NCI-H1105 (cell line): Measurements from ENCODE around the gene KIF5C.

Experiments used
- DNase-seq: peaks from one replicate; lab custom pipeline; 2025; lab: John Stamatoyannopoulos, UW

Gene KIF5C

DNA sequence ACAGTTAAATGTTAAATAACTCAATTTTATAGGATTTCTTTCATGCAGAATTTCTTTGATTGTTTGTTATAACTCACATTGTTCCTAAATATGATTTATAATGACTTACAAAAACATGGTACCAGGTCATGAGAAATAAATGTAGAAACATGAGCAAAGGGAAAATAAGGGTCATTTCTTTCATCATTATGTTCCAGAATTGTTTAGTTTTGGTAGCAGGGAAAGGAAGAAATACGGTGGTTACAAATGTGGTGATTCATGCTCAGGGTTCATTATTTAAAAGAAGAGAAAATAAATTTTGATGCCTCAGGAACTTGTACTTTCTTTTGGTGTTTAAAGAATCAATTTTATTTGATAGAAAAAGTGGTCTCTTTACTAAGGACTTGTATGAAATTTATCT is 167.9 kb downstream of the KIF5C start:
- DNase-seq = no peak

DNA sequence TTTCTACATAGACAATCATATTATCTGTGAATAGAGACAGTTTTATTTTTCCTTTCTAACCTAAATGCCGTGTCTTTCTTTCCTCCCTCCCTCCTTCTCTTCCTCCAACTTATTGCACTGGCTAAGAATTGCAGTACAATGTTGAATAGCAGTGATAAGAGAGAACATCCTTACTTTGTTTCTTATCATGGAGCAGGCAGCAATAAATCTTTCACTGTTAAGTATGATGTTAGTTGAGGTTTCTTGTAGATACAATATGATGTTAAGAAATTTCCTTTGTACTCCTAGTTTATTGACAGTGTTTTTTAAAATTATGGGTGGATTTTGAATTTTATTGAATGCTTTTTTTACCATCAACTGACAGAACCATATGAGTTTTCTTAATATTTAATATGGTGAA is 169.5 kb downstream of the KIF5C start:
- DNase-seq = no peak

GRCh38 chr2:149047118-149047517 is 172.1 kb downstream of the KIF5C start:
- DNase-seq = no peak

GRCh38 chr2:149049142-149049541 is 174.1 kb downstream of the KIF5C start:
- DNase-seq = no peak

- no peak for DNase-seq
Observed at GRCh38 chr2:149050188-149050587, 175.2 kb downstream of the KIF5C start.

GRCh38 chr2:149055751-149056150 is 180.7 kb downstream of the KIF5C start:
- DNase-seq = no peak

DNA sequence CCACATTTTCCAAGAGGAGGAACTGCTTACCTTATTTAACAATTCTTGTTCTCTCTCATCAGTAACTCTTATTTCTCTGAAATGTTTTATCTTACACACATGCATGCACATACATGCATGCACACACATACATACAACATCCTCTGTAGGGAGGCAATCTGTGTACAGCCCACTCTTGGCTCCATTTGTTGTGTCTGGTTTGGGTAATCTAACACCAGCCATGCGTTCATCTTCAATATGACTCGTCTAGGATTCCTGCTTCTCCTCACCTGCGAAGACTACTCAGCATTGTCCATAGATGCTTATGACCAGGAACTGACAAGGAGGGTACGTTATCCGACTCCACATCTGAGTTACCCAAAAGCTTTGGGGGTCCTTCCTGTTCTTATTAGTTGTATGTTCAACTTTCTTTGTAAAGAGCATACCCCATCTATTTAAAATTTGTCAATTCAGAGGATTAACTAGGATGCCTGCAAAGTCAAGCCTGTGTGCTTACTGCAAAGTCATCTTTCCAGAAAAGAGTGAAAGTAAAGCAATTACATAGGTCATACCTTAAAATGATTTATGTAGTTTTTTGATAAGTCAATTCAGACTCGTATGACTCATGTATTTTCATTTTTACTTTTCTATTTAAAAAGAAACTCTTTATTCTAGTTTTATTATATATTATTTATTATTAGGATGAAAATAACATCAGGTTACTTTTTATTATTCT is 181.7 kb downstream of the KIF5C start:
- DNase-seq = no peak

GRCh38 chr2:149057401-149057800 is 182.4 kb downstream of the KIF5C start:
- DNase-seq = no peak

- DNase-seq = no peak
Observed at GRCh38 chr2:149058936-149059335, 183.9 kb downstream of the KIF5C start.

DNA sequence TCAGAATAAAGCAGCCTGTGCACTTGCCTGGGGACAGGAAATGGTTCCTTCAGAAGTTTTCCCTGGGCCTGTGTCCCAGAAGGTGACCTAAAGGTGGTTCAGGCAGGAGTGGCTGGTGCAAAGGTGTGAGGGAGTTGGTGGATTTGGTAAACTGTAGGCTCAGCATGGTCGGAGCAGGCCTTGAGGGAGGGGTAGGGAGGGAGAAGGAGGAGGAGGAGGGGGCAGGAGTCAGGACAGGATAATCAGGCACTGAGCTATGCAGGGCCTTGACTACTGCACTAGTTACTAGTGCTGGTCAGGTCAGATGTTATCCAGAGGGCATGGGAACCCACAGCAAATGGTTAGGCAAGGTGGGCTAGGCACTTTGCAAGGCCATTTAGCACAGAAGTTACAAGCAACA is 184.8 kb downstream of the KIF5C start:
- DNase-seq = no peak

- DNase-seq = no peak
Observed at GRCh38 chr2:149061133-149061745, 186.2 kb downstream of the KIF5C start.

GRCh38 chr2:149062531-149062930 is 187.5 kb downstream of the KIF5C start:
- no peak for DNase-seq

- no peak for DNase-seq
Observed at GRCh38 chr2:149063177-149063576, 188.2 kb downstream of the KIF5C start.

GRCh38 chr2:149064365-149064841 is 189.4 kb downstream of the KIF5C start:
- DNase-seq = no peak

- no peak for DNase-seq
Observed at GRCh38 chr2:149064856-149065630, 190.0 kb downstream of the KIF5C start.

DNA sequence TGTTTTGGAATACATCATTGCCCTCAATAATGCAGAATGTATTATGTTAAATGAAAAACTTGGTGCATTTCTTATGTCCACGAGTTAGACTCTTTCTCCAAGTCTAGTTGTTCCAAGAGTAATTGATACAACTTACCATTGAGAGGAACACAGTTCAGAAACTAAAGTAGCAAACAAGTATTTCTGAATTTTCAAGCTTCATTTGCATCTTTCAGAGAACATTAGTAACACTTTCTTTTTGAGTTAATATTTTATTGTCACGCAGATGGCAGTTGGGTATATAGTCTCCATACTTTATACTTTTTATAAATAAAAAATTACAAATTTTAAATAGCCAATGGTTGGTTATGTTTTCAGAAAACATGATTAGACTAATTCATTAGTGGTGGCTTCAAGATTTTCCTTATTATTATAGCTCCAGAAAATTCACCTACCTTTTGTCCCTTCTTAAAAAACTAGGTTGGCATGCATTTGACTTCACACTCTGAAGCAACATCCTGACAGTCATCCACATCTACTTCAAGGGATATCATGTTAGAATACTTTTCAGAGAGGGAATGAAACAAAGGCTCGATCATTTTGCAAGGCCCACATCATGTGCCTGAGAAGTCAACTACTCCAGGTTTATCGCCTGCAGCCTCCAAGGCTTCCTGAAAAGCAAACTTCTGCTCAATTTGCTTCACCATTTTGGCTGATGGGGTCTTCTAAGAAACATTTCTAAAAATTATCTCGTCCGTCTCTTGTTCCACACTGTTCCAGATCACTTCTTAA is 193.4 kb downstream of the KIF5C start:
- DNase-seq = no peak

- no peak for DNase-seq
Observed at GRCh38 chr2:149068996-149069888, 194.2 kb downstream of the KIF5C start.

DNA sequence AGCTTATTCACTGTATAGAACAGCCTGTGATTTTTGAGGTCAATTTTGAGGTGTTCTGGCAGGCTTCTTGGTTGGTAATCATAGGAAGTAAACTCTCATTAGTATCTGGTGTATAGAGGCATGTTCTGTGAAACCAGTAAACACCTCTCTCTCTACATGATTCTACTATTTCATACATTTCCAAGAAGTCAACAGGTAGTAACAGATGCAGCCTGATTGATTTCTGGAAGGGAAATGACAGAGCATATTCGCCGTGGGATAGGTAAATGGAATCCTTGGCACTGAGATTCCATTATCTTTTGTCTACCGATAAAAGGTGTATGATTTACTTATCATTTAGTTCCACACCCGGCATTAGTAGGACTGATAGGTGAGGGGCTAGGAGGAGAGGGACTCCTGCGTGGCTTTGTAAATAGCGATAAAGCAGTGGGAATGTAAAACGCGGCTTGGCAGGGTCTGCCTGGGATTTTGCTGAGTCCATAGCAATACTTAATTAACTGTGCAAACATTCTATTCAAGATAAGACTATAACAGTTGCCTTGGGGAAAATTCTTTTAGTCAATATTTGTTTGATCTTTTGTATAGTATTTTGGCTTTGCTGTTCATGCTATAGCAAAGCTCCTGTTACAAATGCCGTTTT is 195.8 kb downstream of the KIF5C start:
- no peak for DNase-seq

GRCh38 chr2:149075105-149075504 is 200.1 kb downstream of the KIF5C start:
- no peak for DNase-seq

GRCh38 chr2:149075853-149076252 is 200.8 kb downstream of the KIF5C start:
- no peak for DNase-seq
